ENCODE results near the gene ASB11.

ASB11 gene

GRCh38 chrX:15233416-15234015, 81.9 kb downstream of the ASB11 start:
- Histone ChIP-seq H3K9ac (ENCODE audit: low read depth, low read length) (no peak overlapping the region), H3K4me1 (ENCODE audit: control insufficient read depth, insufficient read depth, low read length) (no peaks in the 10 kb centered on the region), H3K9me3 (ENCODE audit: control insufficient read depth, insufficient read depth, low read length) (no peaks in the 10 kb centered on the region), H3K27ac (ENCODE audit: low read depth, low read length) (no peak overlapping the region), H3K36me3 (ENCODE audit: control insufficient read depth, insufficient read depth, low read length) (no peaks in the 10 kb centered on the region), H3K27me3 (ENCODE audit: control insufficient read depth, insufficient read depth, low read length) (no peaks in the 10 kb centered on the region; the same call in 1 of the 2 replicates), H3K4me3 (ENCODE audit: low read depth, low read length) (no peak overlapping the region)
